Uterus (tissue), 2 donors: Measurements from ENCODE around the gene GNPNAT1.

ENCODE experiments used
- POLR2A ChIP-seq, 2 donors: fragments of 450-650 bp; IDR thresholded peaks; one replicate each; pipeline ENCODE4 v1.6.1; 2016; ENCODE audit warnings: antibody characterized with exemption in 2 of 2, mild to moderate bottlenecking in 1 of 2, moderate library complexity in 1 of 2
- TF ChIP-seq, protein P1 (sequence below), 4 experiments: fragments of 200-600 bp in 2 of 4; fragments of 450-650 bp in 2 of 4; sonication (generic) in 2 of 4; IDR thresholded peaks; one replicate each; pipeline ENCODE4 v1.5.1; 2016 to 2019; ENCODE audit warnings: antibody characterized with exemption in 4 of 4, mild to moderate bottlenecking in 2 of 4, moderate library complexity in 1 of 4

DNA sequence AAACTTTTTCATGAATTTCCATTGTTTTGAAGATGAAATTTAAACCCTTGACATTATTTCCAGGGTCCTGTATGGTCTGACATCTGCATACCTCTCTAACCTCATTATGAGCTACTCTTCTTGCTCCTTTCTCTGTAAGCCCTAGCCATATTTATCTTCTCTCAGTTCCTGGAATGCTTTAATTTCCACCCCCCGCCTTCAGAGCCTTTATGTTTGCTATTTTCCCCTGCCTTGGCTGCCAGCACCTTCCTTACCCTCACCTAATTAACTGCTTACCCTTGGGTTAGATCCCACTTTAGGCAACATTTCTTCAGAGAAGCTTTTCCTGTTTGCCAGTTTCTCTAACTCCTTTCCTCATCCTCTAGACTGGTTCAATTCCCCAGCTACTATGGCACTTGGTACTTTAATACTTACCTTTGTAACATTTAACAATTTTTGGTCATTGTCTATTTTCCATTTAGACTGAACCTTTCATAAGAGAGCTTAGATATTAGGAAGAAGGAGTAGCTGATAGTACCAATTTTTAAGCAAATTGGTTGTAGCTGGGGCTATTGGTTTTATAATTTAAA is 55.4 kb downstream of the GNPNAT1 start:
- TF ChIP-seq, protein P1, sequence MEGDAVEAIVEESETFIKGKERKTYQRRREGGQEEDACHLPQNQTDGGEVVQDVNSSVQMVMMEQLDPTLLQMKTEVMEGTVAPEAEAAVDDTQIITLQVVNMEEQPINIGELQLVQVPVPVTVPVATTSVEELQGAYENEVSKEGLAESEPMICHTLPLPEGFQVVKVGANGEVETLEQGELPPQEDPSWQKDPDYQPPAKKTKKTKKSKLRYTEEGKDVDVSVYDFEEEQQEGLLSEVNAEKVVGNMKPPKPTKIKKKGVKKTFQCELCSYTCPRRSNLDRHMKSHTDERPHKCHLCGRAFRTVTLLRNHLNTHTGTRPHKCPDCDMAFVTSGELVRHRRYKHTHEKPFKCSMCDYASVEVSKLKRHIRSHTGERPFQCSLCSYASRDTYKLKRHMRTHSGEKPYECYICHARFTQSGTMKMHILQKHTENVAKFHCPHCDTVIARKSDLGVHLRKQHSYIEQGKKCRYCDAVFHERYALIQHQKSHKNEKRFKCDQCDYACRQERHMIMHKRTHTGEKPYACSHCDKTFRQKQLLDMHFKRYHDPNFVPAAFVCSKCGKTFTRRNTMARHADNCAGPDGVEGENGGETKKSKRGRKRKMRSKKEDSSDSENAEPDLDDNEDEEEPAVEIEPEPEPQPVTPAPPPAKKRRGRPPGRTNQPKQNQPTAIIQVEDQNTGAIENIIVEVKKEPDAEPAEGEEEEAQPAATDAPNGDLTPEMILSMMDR (IDR thresholded peaks at IDR 0.05), result no peak
- no peak for TF ChIP-seq POLR2A (IDR thresholded peaks at IDR 0.05)
